Measurements from ENCODE around the gene DR1. TPM values are rescaled to one million over a fixed set of nuclear protein-coding genes. Genes with fewer than 3 reads are reported as not detected.
"Not testable (repeated sequence)": the region's sequence is repeated elsewhere in the genome, so short reads cannot be mapped to it uniquely, and the experiment has no call there.

The DR1 gene
- total RNA-seq, 3 donors from 2014 or later: 45.1 to 50.3 (median 47.4) TPM

- intact Hi-C loops (cut with DNase I, micrococcal nuclease): no loop called here
- TF ChIP-seq CTCF (IDR thresholded peaks at IDR 0.05): no peak
- no peak overlapping the region for H3K4me3 ChIP-seq
- peaks cover 32% of the 10 kb centered on the region for H3K4me1 ChIP-seq (ENCODE audit: low read depth)
- ATAC-seq: no peak
- H3K36me3 ChIP-seq (ENCODE audit: low read depth): no peaks in the 10 kb centered on the region
- DNase-seq: no peak
- H3K9me3 ChIP-seq: no peaks in the 10 kb centered on the region
These were observed 3.8 kb downstream of the DR1 start for GRCh38 chr1:93349231-93350135.

- no peak for ATAC-seq
- no peaks in the 10 kb centered on the region for H3K9me3 ChIP-seq
- H3K36me3 ChIP-seq (ENCODE audit: low read depth): no peaks in the 10 kb centered on the region
- no peak overlapping the region for H3K4me3 ChIP-seq
- H3K4me1 ChIP-seq (ENCODE audit: low read depth): peaks cover 32% of the 10 kb centered on the region
- no peak for TF ChIP-seq CTCF (IDR thresholded peaks at IDR 0.05)
- intact Hi-C loops (cut with DNase I, micrococcal nuclease): no loop called here
- no peak for DNase-seq
These were observed 4.6 kb downstream of the DR1 start for GRCh38 chr1:93350322-93350721.

GRCh38 chr1:93350875-93351274, 5.2 kb downstream of the DR1 start:
- Histone ChIP-seq H3K9me3 (no peaks in the 10 kb centered on the region), H3K36me3 (ENCODE audit: low read depth) (no peaks in the 10 kb centered on the region), H3K4me1 (ENCODE audit: low read depth) (peaks cover 32% of the 10 kb centered on the region), H3K4me3 (no peak overlapping the region)
- ATAC-seq: no peak
- TF ChIP-seq CTCF (IDR thresholded peaks at IDR 0.05): no peak
- intact Hi-C loops (cut with DNase I, micrococcal nuclease): no loop called here
- no peak for DNase-seq

GRCh38 chr1:93351346-93351745, 5.6 kb downstream of the DR1 start:
- H3K9me3 ChIP-seq; intact Hi-C loops (cut with DNase I, micrococcal nuclease); H3K4me3 ChIP-seq; ATAC-seq; H3K36me3 ChIP-seq (ENCODE audit: low read depth); DNase-seq: not testable (repeated sequence)
- peaks cover 32% of the 10 kb centered on the region for H3K4me1 ChIP-seq (ENCODE audit: low read depth)

GRCh38 chr1:93352376-93352775, 6.7 kb downstream of the DR1 start:
- Histone ChIP-seq H3K36me3 (ENCODE audit: low read depth) (no peaks in the 10 kb centered on the region), H3K9me3 (no peaks in the 10 kb centered on the region), H3K4me3 (no peak overlapping the region), H3K4me1 (ENCODE audit: low read depth) (peaks cover 32% of the 10 kb centered on the region)
- intact Hi-C loops (cut with DNase I, micrococcal nuclease): no loop called here
- no peak for ATAC-seq
- no peak for DNase-seq
- no peak for TF ChIP-seq CTCF (IDR thresholded peaks at IDR 0.05)

- no peak for TF ChIP-seq CTCF (IDR thresholded peaks at IDR 0.05)
- H3K36me3 ChIP-seq (ENCODE audit: low read depth): no peaks in the 10 kb centered on the region
- DNase-seq (no peak), ATAC-seq (no peak)
- peaks cover 28% of the 10 kb centered on the region for H3K4me1 ChIP-seq (ENCODE audit: low read depth)
- intact Hi-C loops (cut with DNase I, micrococcal nuclease): no loop called here
- H3K9me3 ChIP-seq: no peaks in the 10 kb centered on the region
- no peak overlapping the region for H3K4me3 ChIP-seq
These were observed 7.6 kb downstream of the DR1 start for GRCh38 chr1:93353286-93353685.
